Subcutaneous abdominal adipose tissue (tissue), 5 donors: ENCODE data around the gene QSOX2.
"Not testable (repeated sequence)": the region's sequence is repeated elsewhere in the genome, so short reads cannot be mapped to it uniquely, and the experiment has no call there.

Source experiments
- H3K27ac ChIP-seq: one replicate; pipeline ENCODE4 v1.7.0; 2013; ENCODE audit warnings: low read depth, mild to moderate bottlenecking, inconsistent platforms, low read length, moderate library complexity
- H3K27me3 ChIP-seq, 5 donors: one replicate each; pipeline ENCODE4 v1.7.0; 2013; ENCODE audit warnings: low read length in 5 of 5, inconsistent platforms in 1 of 5; ENCODE audit not compliant: control insufficient read depth in 5 of 5, insufficient read depth in 4 of 5
- H3K36me3 ChIP-seq, 5 donors: one replicate each; pipeline ENCODE4 v1.7.0; 2013; ENCODE audit warnings: low read length in 5 of 5; ENCODE audit not compliant: control insufficient read depth in 5 of 5, insufficient read depth in 5 of 5
- H3K4me1 ChIP-seq, 5 donors: one replicate each; pipeline ENCODE4 v1.7.0; 2013; ENCODE audit warnings: low read length in 5 of 5, mild to moderate bottlenecking in 3 of 5, moderate library complexity in 1 of 5; ENCODE audit not compliant: control insufficient read depth in 5 of 5, insufficient read depth in 5 of 5
- H3K4me3 ChIP-seq, 5 donors: one replicate each; pipeline ENCODE4 v1.7.0; 2013; ENCODE audit warnings: low read length in 5 of 5, low read depth in 1 of 5
- H3K9ac ChIP-seq, 5 donors: one replicate each; pipeline ENCODE4 v1.7.0; 2013; ENCODE audit warnings: low read length in 5 of 5, mild to moderate bottlenecking in 4 of 5, moderate library complexity in 3 of 5
- H3K9me3 ChIP-seq, 5 donors: one replicate each; pipeline ENCODE4 v1.7.0; 2013; ENCODE audit warnings: low read length in 5 of 5; ENCODE audit not compliant: control insufficient read depth in 5 of 5
- donor health status: healthy.
- donor health status: healthy.
- donor health status: healthy.
- donor health status: healthy.
- donor health status: healthy.

Gene QSOX2

DNA sequence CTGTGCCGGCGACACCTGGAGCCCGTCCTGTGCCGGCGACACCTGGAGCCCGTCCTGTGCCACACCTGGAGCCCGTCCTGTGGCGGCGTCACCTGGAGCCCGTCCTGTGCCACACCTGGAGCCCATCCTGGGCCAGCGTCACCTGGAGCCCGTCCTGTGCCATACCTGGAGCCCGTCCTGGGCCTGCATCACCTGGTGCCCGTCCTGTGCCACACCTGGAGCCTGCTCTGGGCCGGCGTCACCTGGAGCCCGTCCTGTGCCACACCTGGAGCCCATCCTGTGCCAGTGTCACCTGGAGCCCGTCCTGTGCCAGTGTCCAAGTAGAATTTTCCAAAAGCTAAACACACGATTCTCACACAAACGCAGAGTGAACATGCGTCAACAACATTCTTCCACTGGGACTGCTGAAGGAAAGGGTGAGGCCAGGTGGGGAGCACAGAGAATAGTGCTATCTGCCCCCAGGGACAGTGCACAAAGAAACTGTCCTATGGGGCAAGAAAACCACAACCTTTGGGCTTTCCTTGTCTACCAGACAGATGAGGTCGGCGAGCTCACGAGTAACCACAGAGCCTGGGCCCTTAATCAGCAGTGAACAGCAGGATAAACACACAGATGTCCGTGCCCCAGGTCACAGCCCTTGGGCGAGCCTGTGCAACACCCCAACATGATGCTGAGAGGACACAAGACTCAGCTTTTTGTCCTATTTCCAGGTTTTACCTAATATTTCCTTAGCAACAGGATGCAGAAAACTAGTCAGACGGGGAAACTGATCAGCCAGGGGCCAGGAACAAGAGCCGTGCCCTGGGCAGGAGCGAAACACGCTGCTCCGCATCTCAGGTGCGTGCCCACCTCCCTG is 7.9 kb downstream of the QSOX2 start:
- peak overlapping the region in 1 of 5 donors; percentile 4 for H3K9ac ChIP-seq
- H3K27me3 ChIP-seq = no peaks in the 10 kb centered on the region
- H3K36me3 ChIP-seq = peaks cover 0 to 14% (median 12%) of the 10 kb centered on the region in 5 donors
- no peak overlapping the region for H3K4me3 ChIP-seq
- H3K9me3 ChIP-seq = no peaks in the 10 kb centered on the region
- H3K27ac ChIP-seq = no peak overlapping the region
- H3K4me1 ChIP-seq = peaks cover 0 to 21% (median 3%) of the 10 kb centered on the region in 5 donors

DNA sequence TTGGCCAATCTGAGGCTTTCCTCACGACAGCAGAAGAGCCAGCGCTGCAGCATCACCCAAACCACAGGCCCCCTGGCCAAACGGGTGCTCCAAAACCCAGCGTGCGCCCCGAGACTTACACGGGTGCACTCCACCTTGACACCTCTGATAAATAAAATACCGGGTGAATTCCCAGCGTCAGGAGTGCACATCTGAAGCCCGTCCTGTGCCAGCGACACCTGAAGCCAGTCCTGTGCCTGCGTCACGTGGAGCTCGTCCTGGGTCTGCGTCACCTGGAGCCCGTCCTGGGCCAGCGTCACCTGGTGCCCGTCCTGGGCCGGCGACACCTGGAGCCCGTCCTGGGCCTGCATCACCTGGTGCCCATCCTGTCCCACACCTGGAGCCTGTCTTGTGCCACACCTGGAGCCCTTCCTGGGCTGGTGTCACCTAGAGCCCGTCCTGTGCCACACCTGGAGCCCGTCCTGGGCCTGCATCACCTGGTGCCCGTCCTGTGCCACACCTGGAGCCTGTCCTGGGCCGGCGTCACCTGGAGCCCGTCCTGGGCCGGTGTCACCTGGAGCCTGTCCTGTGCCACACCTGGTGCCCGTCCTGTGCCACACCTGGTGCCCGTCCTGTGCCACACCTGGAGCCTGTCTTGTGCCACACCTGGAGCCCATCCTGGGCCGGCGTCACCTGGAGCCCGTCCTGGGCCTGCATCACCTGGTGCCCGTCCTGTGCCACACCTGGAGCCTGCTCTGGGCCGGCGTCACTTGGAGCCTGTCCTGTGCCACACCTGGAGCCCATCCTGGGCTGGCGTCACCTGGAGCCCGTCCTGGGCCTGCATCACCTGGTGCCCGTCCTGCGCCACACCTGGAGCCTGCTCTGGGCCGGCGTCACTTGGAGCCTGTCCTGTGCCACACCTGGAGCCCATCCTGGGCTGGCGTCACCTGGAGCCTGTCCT is 8.9 kb downstream of the QSOX2 start:
- H3K27ac ChIP-seq, H3K9me3 ChIP-seq, H3K27me3 ChIP-seq, H3K4me3 ChIP-seq, H3K9ac ChIP-seq: not testable (repeated sequence)
- Histone ChIP-seq H3K36me3 (peaks cover 0 to 14% (median 12%) of the 10 kb centered on the region in 5 donors), H3K4me1 (peaks cover 0 to 29% (median 3%) of the 10 kb centered on the region in 5 donors)

DNA sequence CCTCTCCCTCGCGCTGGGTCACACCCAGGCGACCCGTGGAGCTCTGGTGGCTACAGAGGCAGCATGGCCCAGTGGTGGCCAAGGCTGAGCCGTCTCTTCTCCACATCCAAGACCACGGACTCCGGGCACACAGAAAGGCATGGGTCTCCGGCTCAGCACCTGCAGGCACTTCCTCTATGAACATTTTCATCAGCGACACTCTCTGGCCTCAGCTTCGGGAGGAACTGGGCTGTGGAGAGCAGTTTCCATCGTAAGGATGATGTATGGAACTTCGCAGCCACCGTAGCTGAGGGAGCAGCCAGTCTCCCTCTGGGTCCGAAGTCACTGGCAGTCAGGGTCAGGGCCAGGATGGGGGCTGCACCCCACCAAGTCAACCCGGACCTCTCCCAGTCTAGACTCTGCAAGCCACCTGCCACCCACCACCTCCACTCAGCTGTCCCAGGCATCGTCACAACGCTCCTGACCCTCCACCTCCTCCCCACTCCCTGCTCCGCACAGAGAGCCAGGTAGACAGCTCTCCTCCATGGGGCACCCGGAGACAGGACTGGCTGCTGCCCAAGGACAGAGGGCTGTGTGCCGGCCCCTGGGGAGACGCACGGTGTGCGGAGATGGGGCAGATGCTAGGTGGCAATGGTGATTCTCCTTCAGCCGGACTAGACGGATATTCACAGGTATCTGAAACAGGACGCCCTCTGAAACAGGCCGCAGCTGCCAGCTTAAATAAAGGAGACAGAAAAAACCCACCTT is 9.7 kb downstream of the QSOX2 start:
- peaks cover 0 to 15% (median 13%) of the 10 kb centered on the region in 5 donors for H3K36me3 ChIP-seq
- H3K4me1 ChIP-seq = peaks cover 0 to 29% (median 3%) of the 10 kb centered on the region in 5 donors
- H3K4me3 ChIP-seq = no peak overlapping the region
- H3K27ac ChIP-seq = no peak overlapping the region
- no peaks in the 10 kb centered on the region for H3K9me3 ChIP-seq
- no peaks in the 10 kb centered on the region for H3K27me3 ChIP-seq
- H3K9ac ChIP-seq = no peak overlapping the region

DNA sequence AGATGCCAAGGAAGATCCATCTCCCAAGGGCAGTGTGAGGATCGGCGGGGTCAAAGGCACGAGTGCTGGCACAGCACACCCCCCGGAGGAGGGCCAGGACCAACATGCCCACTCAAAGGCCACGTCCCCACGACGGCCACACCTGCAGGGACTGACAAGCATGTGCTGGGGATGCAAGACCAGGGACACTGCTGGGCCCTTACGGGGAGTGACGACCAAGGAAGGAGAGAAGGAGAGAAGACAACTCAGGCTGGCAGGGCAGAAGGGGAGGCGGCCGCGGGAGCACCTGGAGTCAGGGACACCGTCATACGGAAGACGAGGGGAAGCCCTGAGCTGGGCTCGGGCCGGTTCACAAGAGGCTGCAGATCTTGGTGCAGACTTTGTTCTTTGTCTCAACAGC is 10.4 kb downstream of the QSOX2 start:
- Histone ChIP-seq H3K27ac (no peak overlapping the region), H3K4me1 (peaks cover 0 to 29% (median 3%) of the 10 kb centered on the region in 5 donors), H3K9me3 (no peaks in the 10 kb centered on the region), H3K27me3 (no peaks in the 10 kb centered on the region), H3K4me3 (no peak overlapping the region), H3K36me3 (peaks cover 0 to 15% (median 13%) of the 10 kb centered on the region in 5 donors), H3K9ac (no peak overlapping the region)

DNA sequence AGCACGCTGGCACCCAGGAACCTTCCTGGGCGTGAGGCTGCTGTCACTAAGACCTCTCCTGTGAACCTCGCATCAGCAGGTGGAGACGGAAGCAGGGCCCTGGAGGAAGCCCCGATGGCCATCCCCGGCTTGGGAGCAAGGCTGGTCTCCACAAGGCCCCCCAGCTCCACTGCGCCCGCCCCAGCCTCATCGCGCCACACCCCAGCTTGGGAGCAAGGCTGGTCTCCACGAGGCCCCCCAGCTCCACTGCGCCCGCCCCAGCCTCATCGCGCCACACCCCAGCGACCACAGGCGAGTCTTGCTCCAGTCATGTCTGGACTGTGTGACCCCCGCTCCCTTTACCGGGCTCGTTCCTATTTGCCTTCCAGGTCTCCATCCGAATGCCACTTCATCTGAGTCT is 11.0 kb downstream of the QSOX2 start:
- Histone ChIP-seq H3K9ac (no peak overlapping the region), H3K36me3 (peaks cover 0 to 15% (median 13%) of the 10 kb centered on the region in 5 donors), H3K4me1 (peaks cover 0 to 24% (median 3%) of the 10 kb centered on the region in 5 donors), H3K27ac (no peak overlapping the region), H3K27me3 (no peaks in the 10 kb centered on the region), H3K4me3 (no peak overlapping the region), H3K9me3 (no peaks in the 10 kb centered on the region)

DNA sequence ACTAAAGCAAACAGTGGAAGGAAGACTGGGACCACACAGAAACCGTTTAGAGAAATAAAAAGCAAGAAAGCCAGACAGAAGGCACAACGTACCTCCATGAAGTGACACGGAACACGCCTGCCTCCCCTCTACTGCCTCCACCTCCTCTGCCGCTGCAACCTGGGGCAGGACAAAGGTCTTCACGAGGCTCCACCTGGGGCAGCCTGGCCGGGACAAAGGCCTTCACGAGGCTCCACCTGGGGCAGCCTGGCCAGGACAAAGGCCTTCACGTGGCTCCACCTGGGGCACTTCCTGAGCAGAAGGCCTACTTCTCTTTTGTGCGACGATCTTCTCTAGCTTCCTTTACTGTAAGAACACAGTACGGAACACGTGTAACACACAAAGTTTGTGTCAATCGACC is 11.7 kb downstream of the QSOX2 start:
- Histone ChIP-seq H3K36me3 (peaks cover 0 to 15% (median 13%) of the 10 kb centered on the region in 5 donors), H3K4me1 (peaks cover 0 to 17% (median 0%) of the 10 kb centered on the region in 5 donors)

DNA sequence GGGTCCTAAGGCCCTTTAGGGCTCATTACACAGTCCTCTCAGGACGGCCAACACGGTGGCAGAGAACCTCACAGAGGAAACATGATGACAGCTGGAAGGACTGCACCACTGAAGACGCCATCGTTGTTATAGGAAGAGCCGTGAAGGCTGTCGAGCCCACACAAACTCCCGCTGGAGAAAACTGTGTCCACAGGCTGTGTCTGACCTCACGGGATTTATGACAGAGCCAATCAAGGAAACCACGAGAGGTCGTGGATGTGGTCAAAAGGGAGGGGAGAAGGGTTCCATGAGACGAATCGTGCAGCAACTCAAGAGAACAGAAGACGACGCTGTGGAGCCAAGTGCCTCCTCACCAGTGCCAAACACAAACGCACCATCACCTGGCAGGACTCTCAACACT is 12.2 kb downstream of the QSOX2 start:
- Histone ChIP-seq H3K9ac (no peak overlapping the region), H3K27ac (no peak overlapping the region), H3K36me3 (peaks cover 0 to 15% (median 14%) of the 10 kb centered on the region in 5 donors), H3K27me3 (no peaks in the 10 kb centered on the region), H3K4me3 (no peak overlapping the region), H3K4me1 (peaks cover 0 to 12% (median 0%) of the 10 kb centered on the region in 5 donors), H3K9me3 (no peaks in the 10 kb centered on the region)

More for the DNA sequence above, 11.7 kb downstream of the QSOX2 start:
- Histone ChIP-seq H3K27ac (no peak overlapping the region), H3K9me3 (no peaks in the 10 kb centered on the region), H3K9ac (no peak overlapping the region), H3K4me3 (no peak overlapping the region), H3K27me3 (no peaks in the 10 kb centered on the region)

DNA sequence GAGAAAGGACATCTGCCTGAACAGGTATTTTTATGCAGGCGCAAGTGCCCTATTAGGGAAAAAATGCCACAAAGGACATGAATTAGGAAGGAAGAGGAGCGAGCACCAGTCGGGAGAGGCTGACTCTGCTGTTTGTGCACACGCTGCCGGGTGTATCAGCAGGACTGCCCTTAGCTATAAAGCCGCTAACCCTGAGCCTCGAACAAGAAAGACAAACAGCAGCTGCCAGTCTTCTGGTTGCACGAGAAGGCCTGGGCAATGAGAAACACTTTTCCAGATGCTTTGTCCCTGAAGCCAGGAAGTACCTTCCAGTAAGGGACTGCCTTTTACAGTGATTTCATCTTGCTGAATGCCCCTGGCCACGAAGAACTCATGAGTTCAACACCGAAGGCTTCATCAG is 12.6 kb downstream of the QSOX2 start:
- no peak overlapping the region for H3K9ac ChIP-seq
- no peaks in the 10 kb centered on the region for H3K9me3 ChIP-seq
- no peak overlapping the region for H3K4me3 ChIP-seq
- peaks cover 0 to 8% (median 0%) of the 10 kb centered on the region in 5 donors for H3K4me1 ChIP-seq
- no peaks in the 10 kb centered on the region for H3K27me3 ChIP-seq
- H3K27ac ChIP-seq = no peak overlapping the region
- peaks cover 0 to 15% (median 14%) of the 10 kb centered on the region in 5 donors for H3K36me3 ChIP-seq

DNA sequence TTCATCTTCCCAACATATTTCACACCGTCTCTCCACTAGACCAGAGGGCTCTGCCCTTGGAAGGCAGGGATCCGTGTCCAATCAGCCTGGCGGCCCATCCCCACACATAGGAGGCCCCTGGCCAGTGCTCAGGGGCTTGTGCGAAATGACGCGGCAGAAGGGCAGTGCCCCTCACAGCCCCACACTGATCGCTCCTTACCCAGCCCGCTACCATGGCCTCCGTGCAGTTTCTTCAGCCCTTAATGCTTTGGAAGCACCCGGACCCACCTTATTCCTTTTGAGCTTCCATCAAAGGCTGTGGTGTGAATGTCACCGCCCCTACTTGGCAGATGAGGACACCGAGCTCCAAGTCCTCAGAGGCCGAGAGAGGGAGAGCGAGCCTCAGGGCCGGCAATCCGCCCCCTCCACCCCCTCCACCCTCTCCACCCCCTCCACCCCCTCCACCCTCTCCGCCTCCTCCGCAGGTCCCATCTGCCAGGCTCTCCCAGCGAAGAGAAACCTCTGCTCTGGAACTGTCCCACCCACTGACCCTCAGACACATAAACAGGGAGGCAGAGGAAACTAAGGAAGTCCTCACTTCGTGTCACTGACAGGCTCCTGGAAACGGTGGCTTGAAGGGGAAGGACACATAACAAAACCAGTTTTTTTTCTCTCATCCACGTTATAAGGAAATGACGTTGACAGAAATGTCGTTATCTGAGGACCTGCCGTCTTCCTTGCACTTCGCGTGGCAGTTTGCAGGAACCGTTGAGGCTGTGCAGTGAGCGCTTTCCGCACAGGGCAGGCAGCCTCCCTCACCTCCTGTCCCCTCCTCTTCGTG is 13.9 kb downstream of the QSOX2 start:
- H3K9me3 ChIP-seq = no peaks in the 10 kb centered on the region
- peaks cover 0 to 8% (median 0%) of the 10 kb centered on the region in 5 donors for H3K4me1 ChIP-seq
- peak overlapping the region in 1 of 5 donors; percentile 21 for H3K9ac ChIP-seq
- no peaks in the 10 kb centered on the region for H3K27me3 ChIP-seq
- H3K4me3 ChIP-seq = peak overlapping the region in 1 of 5 donors; percentile 44
- no peak overlapping the region for H3K27ac ChIP-seq
- peaks cover 0 to 14% (median 13%) of the 10 kb centered on the region in 5 donors for H3K36me3 ChIP-seq
